ENCODE data around the gene ARL15.

The ARL15 gene

GRCh38 chr5:54021431-54022164, 288.8 kb downstream of the ARL15 start:
- Histone ChIP-seq H3K36me3 (ENCODE audit: control insufficient read depth in 2 of 2, insufficient read depth in 2 of 2, low read length in 2 of 2) (no peaks in the 10 kb centered on the region), H3K27me3 (ENCODE audit: control insufficient read depth in 2 of 2, insufficient read depth in 2 of 2, low read length in 2 of 2) (no peaks in the 10 kb centered on the region), H3K4me3 (ENCODE audit: low read length in 2 of 2) (no peak overlapping the region), H3K9me3 (ENCODE audit: control insufficient read depth in 2 of 2, low read length in 2 of 2) (no peaks in the 10 kb centered on the region), H3K4me1 (ENCODE audit: control insufficient read depth in 2 of 2, insufficient read depth in 2 of 2, low read length in 2 of 2) (no peaks in the 10 kb centered on the region), H3K27ac (ENCODE audit: low read depth in 2 of 2, low read length in 2 of 2) (no peak overlapping the region), H3K9ac (ENCODE audit: low read depth in 1 of 2, low read length in 2 of 2) (no peak overlapping the region)

DNA sequence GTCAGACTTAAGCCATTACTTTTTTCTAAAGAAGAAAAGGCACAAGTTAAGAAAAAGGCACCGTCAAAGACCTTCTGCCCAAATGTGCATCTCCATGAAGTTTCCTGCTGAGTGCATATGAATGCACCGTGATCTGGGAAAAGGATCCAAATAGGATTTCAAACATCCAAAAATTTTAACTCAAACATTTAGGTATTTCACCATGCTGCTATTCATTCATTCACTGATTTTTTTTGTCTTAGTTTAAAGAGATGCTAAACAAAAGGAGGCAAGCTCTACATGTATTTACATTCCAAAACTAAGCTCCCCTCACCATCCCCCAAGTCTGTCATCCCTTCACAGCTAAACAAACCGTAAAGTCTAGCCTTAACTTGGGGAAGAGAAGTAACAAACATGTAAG, 291.9 kb downstream of the ARL15 start:
- Histone ChIP-seq H3K36me3 (ENCODE audit: control insufficient read depth in 2 of 2, insufficient read depth in 2 of 2, low read length in 2 of 2) (no peaks in the 10 kb centered on the region), H3K9me3 (ENCODE audit: control insufficient read depth in 2 of 2, low read length in 2 of 2) (peaks cover 0 to 6% of the 10 kb centered on the region in 2 donors), H3K4me3 (ENCODE audit: low read length in 2 of 2) (no peak overlapping the region), H3K9ac (ENCODE audit: low read depth in 1 of 2, low read length in 2 of 2) (no peak overlapping the region), H3K27me3 (ENCODE audit: control insufficient read depth in 2 of 2, insufficient read depth in 2 of 2, low read length in 2 of 2) (no peaks in the 10 kb centered on the region), H3K4me1 (ENCODE audit: control insufficient read depth in 2 of 2, insufficient read depth in 2 of 2, low read length in 2 of 2) (no peaks in the 10 kb centered on the region), H3K27ac (ENCODE audit: low read depth in 2 of 2, low read length in 2 of 2) (no peak overlapping the region)

DNA sequence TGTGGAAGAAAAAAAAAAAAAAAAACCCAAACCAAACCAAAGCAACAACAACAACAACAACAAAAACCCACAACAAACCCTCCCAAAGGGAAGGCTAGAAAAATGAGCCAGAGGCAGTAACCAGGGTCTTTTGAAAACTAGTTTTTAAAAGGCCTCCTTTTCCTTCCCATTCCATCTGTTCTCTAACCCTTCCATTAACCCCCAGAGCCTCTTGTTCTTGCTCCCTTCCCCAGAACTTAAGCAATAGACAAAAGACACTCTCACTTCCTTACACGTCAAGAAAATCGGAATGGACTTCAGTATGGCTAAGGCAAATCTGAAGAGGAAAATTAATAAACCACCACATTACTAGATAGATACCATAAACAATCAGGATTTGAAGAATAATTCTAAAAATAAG, 292.8 kb downstream of the ARL15 start:
- Histone ChIP-seq H3K9me3 (ENCODE audit: control insufficient read depth in 2 of 2, low read length in 2 of 2) (peaks cover 0 to 6% of the 10 kb centered on the region in 2 donors), H3K36me3 (ENCODE audit: control insufficient read depth in 2 of 2, insufficient read depth in 2 of 2, low read length in 2 of 2) (no peaks in the 10 kb centered on the region), H3K9ac (ENCODE audit: low read depth in 1 of 2, low read length in 2 of 2) (no peak overlapping the region), H3K27me3 (ENCODE audit: control insufficient read depth in 2 of 2, insufficient read depth in 2 of 2, low read length in 2 of 2) (no peaks in the 10 kb centered on the region), H3K4me3 (ENCODE audit: low read length in 2 of 2) (no peak overlapping the region), H3K4me1 (ENCODE audit: control insufficient read depth in 2 of 2, insufficient read depth in 2 of 2, low read length in 2 of 2) (no peaks in the 10 kb centered on the region), H3K27ac (ENCODE audit: low read depth in 2 of 2, low read length in 2 of 2) (no peak overlapping the region)

- Histone ChIP-seq H3K27ac (ENCODE audit: low read depth in 2 of 2, low read length in 2 of 2) (no peak overlapping the region), H3K36me3 (ENCODE audit: control insufficient read depth in 2 of 2, insufficient read depth in 2 of 2, low read length in 2 of 2) (no peaks in the 10 kb centered on the region), H3K9ac (ENCODE audit: low read depth in 1 of 2, low read length in 2 of 2) (no peak overlapping the region), H3K9me3 (ENCODE audit: control insufficient read depth in 2 of 2, low read length in 2 of 2) (peaks cover 0 to 6% of the 10 kb centered on the region in 2 donors), H3K27me3 (ENCODE audit: control insufficient read depth in 2 of 2, insufficient read depth in 2 of 2, low read length in 2 of 2) (no peaks in the 10 kb centered on the region), H3K4me1 (ENCODE audit: control insufficient read depth in 2 of 2, insufficient read depth in 2 of 2, low read length in 2 of 2) (no peaks in the 10 kb centered on the region), H3K4me3 (ENCODE audit: low read length in 2 of 2) (no peak overlapping the region)
Measured at GRCh38 chr5:54013556-54014194, 296.7 kb downstream of the ARL15 start.

GRCh38 chr5:54009828-54010227, 300.5 kb downstream of the ARL15 start:
- no peak overlapping the region for H3K9ac ChIP-seq (ENCODE audit: low read depth in 1 of 2, low read length in 2 of 2)
- H3K9me3 ChIP-seq (ENCODE audit: control insufficient read depth in 2 of 2, low read length in 2 of 2), result peaks cover 0 to 6% of the 10 kb centered on the region in 2 donors
- no peaks in the 10 kb centered on the region for H3K36me3 ChIP-seq (ENCODE audit: control insufficient read depth in 2 of 2, insufficient read depth in 2 of 2, low read length in 2 of 2)
- no peaks in the 10 kb centered on the region for H3K27me3 ChIP-seq (ENCODE audit: control insufficient read depth in 2 of 2, insufficient read depth in 2 of 2, low read length in 2 of 2)
- H3K4me3 ChIP-seq (ENCODE audit: low read length in 2 of 2), result no peak overlapping the region
- H3K27ac ChIP-seq (ENCODE audit: low read depth in 2 of 2, low read length in 2 of 2), result no peak overlapping the region
- H3K4me1 ChIP-seq (ENCODE audit: control insufficient read depth in 2 of 2, insufficient read depth in 2 of 2, low read length in 2 of 2), result no peaks in the 10 kb centered on the region

DNA sequence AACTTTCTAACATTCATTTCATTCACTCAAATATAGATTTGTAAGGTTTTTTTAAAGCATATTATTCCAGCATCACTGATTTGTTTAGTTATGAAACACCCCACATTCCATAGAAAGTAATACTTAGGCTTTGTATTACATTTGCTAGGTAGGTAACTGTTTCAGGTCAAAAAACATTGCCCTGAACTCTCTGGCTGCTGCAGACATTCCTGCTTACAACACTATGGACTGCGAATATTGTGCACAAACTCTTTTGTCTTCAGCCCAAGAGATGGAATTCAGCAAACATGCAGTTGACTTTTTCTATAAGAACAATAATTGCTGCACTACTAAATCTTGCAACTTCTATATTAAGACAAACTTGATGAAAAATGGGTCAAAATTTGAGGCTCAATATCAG, 301.0 kb downstream of the ARL15 start:
- Histone ChIP-seq H3K4me1 (ENCODE audit: control insufficient read depth in 2 of 2, insufficient read depth in 2 of 2, low read length in 2 of 2) (no peaks in the 10 kb centered on the region), H3K9me3 (ENCODE audit: control insufficient read depth in 2 of 2, low read length in 2 of 2) (peaks cover 0 to 6% of the 10 kb centered on the region in 2 donors), H3K9ac (ENCODE audit: low read depth in 1 of 2, low read length in 2 of 2) (no peak overlapping the region)

GRCh38 chr5:54007827-54008777, 302.3 kb downstream of the ARL15 start:
- Histone ChIP-seq H3K27me3 (ENCODE audit: control insufficient read depth in 2 of 2, insufficient read depth in 2 of 2, low read length in 2 of 2) (no peaks in the 10 kb centered on the region), H3K9ac (ENCODE audit: low read depth in 1 of 2, low read length in 2 of 2) (no peak overlapping the region)

More for the DNA sequence above, 301.0 kb downstream of the ARL15 start:
- Histone ChIP-seq H3K4me3 (ENCODE audit: low read length in 2 of 2) (no peak overlapping the region), H3K27ac (ENCODE audit: low read depth in 2 of 2, low read length in 2 of 2) (no peak overlapping the region), H3K27me3 (ENCODE audit: control insufficient read depth in 2 of 2, insufficient read depth in 2 of 2, low read length in 2 of 2) (no peaks in the 10 kb centered on the region), H3K36me3 (ENCODE audit: control insufficient read depth in 2 of 2, insufficient read depth in 2 of 2, low read length in 2 of 2) (no peaks in the 10 kb centered on the region)

GRCh38 chr5:54004697-54005096, 305.7 kb downstream of the ARL15 start:
- Histone ChIP-seq H3K9ac (ENCODE audit: low read depth in 1 of 2, low read length in 2 of 2) (no peak overlapping the region), H3K27me3 (ENCODE audit: control insufficient read depth in 2 of 2, insufficient read depth in 2 of 2, low read length in 2 of 2) (no peaks in the 10 kb centered on the region), H3K4me3 (ENCODE audit: low read length in 2 of 2) (no peak overlapping the region), H3K36me3 (ENCODE audit: control insufficient read depth in 2 of 2, insufficient read depth in 2 of 2, low read length in 2 of 2) (no peaks in the 10 kb centered on the region), H3K4me1 (ENCODE audit: control insufficient read depth in 2 of 2, insufficient read depth in 2 of 2, low read length in 2 of 2) (no peaks in the 10 kb centered on the region), H3K27ac (ENCODE audit: low read depth in 2 of 2, low read length in 2 of 2) (no peak overlapping the region), H3K9me3 (ENCODE audit: control insufficient read depth in 2 of 2, low read length in 2 of 2) (no peaks in the 10 kb centered on the region)

More at GRCh38 chr5:54007827-54008777, 302.3 kb downstream of the ARL15 start:
- no peaks in the 10 kb centered on the region for H3K4me1 ChIP-seq (ENCODE audit: control insufficient read depth in 2 of 2, insufficient read depth in 2 of 2, low read length in 2 of 2)
- H3K9me3 ChIP-seq (ENCODE audit: control insufficient read depth in 2 of 2, low read length in 2 of 2), result no peaks in the 10 kb centered on the region
- H3K36me3 ChIP-seq (ENCODE audit: control insufficient read depth in 2 of 2, insufficient read depth in 2 of 2, low read length in 2 of 2), result no peaks in the 10 kb centered on the region
- H3K4me3 ChIP-seq (ENCODE audit: low read length in 2 of 2), result no peak overlapping the region
- H3K27ac ChIP-seq (ENCODE audit: low read depth in 2 of 2, low read length in 2 of 2), result no peak overlapping the region

GRCh38 chr5:54002779-54003178, 307.6 kb downstream of the ARL15 start:
- Histone ChIP-seq H3K9me3 (ENCODE audit: control insufficient read depth in 2 of 2, low read length in 2 of 2) (no peaks in the 10 kb centered on the region), H3K27me3 (ENCODE audit: control insufficient read depth in 2 of 2, insufficient read depth in 2 of 2, low read length in 2 of 2) (no peaks in the 10 kb centered on the region), H3K9ac (ENCODE audit: low read depth in 1 of 2, low read length in 2 of 2) (no peak overlapping the region), H3K27ac (ENCODE audit: low read depth in 2 of 2, low read length in 2 of 2) (no peak overlapping the region), H3K36me3 (ENCODE audit: control insufficient read depth in 2 of 2, insufficient read depth in 2 of 2, low read length in 2 of 2) (no peaks in the 10 kb centered on the region), H3K4me3 (ENCODE audit: low read length in 2 of 2) (no peak overlapping the region), H3K4me1 (ENCODE audit: control insufficient read depth in 2 of 2, insufficient read depth in 2 of 2, low read length in 2 of 2) (no peaks in the 10 kb centered on the region)
